Thyroid gland (tissue), 4 donors: ENCODE measurements around the gene PHLPP2. TPM values are rescaled to one million over a fixed set of nuclear protein-coding genes. Genes with fewer than 3 reads are reported as not detected.

Experiments
- DNase-seq, 2 donors: peaks; one replicate each; pipeline ENCODE4 v3.0.0-alpha.2; 2019
- H3K27ac ChIP-seq, 3 donors: fragments of 200-600 bp; sonication (generic); 1 replicate in 2 of 3; 2 replicates in 1 of 3; pipeline ENCODE4 v1.5.1; 2016 to 2019; ENCODE audit warnings: mild to moderate bottlenecking in 1 of 3, moderate library complexity in 1 of 3
- H3K27me3 ChIP-seq: fragments of 200-600 bp; sonication (generic); one replicate; pipeline ENCODE4 v1.5.1; 2019
- H3K36me3 ChIP-seq, 2 donors: fragments of 200-600 bp; sonication (generic); one replicate each; pipeline ENCODE4 v1.5.1; 2016 to 2019
- H3K4me1 ChIP-seq, 2 donors: fragments of 200-600 bp; sonication (generic); one replicate each; pipeline ENCODE4 v1.5.1; 2017 to 2019
- H3K4me3 ChIP-seq, 3 donors: fragments of 200-600 bp; sonication (generic); replicated peaks in 1 of 3; 1 replicate in 2 of 3; 2 replicates in 1 of 3; pipeline ENCODE4 v1.5.1; 2016; ENCODE audit warnings: mild to moderate bottlenecking in 1 of 3
- H3K9me3 ChIP-seq: fragments of 200-600 bp; sonication (generic); one replicate; pipeline ENCODE4 v1.5.1; 2017
- CTCF ChIP-seq, 6 experiments: fragments of 200-600 bp in 3 of 6; fragments of 450-650 bp in 3 of 6; sonication (generic) in 3 of 6; IDR thresholded peaks; one replicate each; pipeline ENCODE4 v1.5.1; 2016 to 2019; ENCODE audit warnings: antibody characterized with exemption in 6 of 6, mild to moderate bottlenecking in 2 of 6, inconsistent platforms in 1 of 6, moderate library complexity in 1 of 6
- POLR2A ChIP-seq, 2 donors: fragments of 450-650 bp; IDR thresholded peaks; one replicate each; pipeline ENCODE4 v1.6.1; 2017; ENCODE audit warnings: antibody characterized with exemption in 2 of 2, mild to moderate bottlenecking in 2 of 2, moderate library complexity in 1 of 2
- WGBS, 2 donors: methylation state at CpG; one replicate each; pipeline ENCODE4 v1.1.5; 2017; 5-methylcytosine and 5-hydroxymethylcytosine counted together
- intact Hi-C: fragments of 100-400 bp; cut with DNase I; formaldehyde crosslinking; loops from one replicate; pipeline ENCODE4 v1.15.1; 2023
- total RNA-seq, 4 donors: library from RNA; depleted of rRNA; stranded (reverse); fragments of >200 nt; gene quantifications; one replicate each; pipeline ENCODE4 v1.2.3, GENCODE V29; 2016

Gene PHLPP2
- total RNA-seq, 4 donors from 2014 or later, result 17.7 to 36.9 (median 21.8) TPM

GRCh38 chr16:71707199-71707598 is 17.3 kb downstream of the PHLPP2 start:
- WGBS, 2 donors, result 95% methylated on average over 7 of the region's 7 CpGs
- intact Hi-C loops, result no loop called here
- no peak for DNase-seq
- H3K27me3 ChIP-seq, result no peaks in the 10 kb centered on the region
- no peak overlapping the region for H3K27ac ChIP-seq
- H3K36me3 ChIP-seq, result no peaks in the 10 kb centered on the region
- peaks cover 4 to 10% of the 10 kb centered on the region in 2 donors for H3K4me1 ChIP-seq
- TF ChIP-seq POLR2A (IDR thresholded peaks at IDR 0.05) (no peak), CTCF (IDR thresholded peaks at IDR 0.05) (no peak)
- no peaks in the 10 kb centered on the region for H3K9me3 ChIP-seq
- no peak overlapping the region for H3K4me3 ChIP-seq

- no peaks in the 10 kb centered on the region for H3K36me3 ChIP-seq
- no peak overlapping the region for H3K4me3 ChIP-seq
- intact Hi-C loops, result no loop called here
- peaks cover 4 to 10% of the 10 kb centered on the region in 2 donors for H3K4me1 ChIP-seq
- no peak overlapping the region for H3K27ac ChIP-seq
- WGBS, 2 donors, result 96 to 98% methylated on average over 2 of the region's 2 CpGs
- DNase-seq, result no peak
- TF ChIP-seq POLR2A (IDR thresholded peaks at IDR 0.05) (no peak), CTCF (IDR thresholded peaks at IDR 0.05) (no peak)
- H3K27me3 ChIP-seq, result no peaks in the 10 kb centered on the region
- no peaks in the 10 kb centered on the region for H3K9me3 ChIP-seq
These were observed 18.5 kb downstream of the PHLPP2 start for GRCh38 chr16:71706046-71706445.

- intact Hi-C loops, result no loop called here
- no peak for DNase-seq
- no peak overlapping the region for H3K27ac ChIP-seq
- no peak overlapping the region for H3K4me3 ChIP-seq
- no peaks in the 10 kb centered on the region for H3K4me1 ChIP-seq
- H3K27me3 ChIP-seq, result no peaks in the 10 kb centered on the region
- WGBS, 2 donors, result 89 to 91% methylated on average over 1 of the region's 1 CpG
- H3K9me3 ChIP-seq, result no peaks in the 10 kb centered on the region
- H3K36me3 ChIP-seq, result no peaks in the 10 kb centered on the region
- TF ChIP-seq POLR2A (IDR thresholded peaks at IDR 0.05) (no peak), CTCF (IDR thresholded peaks at IDR 0.05) (no peak)
These were observed 21.2 kb downstream of the PHLPP2 start for GRCh38 chr16:71703333-71703732.

- TF ChIP-seq POLR2A (IDR thresholded peaks at IDR 0.05) (no peak), CTCF (IDR thresholded peaks at IDR 0.05) (no peak)
These were observed 23.7 kb downstream of the PHLPP2 start for GRCh38 chr16:71700831-71701230.

GRCh38 chr16:71698491-71698890 is 26.0 kb downstream of the PHLPP2 start:
- H3K36me3 ChIP-seq, result no peaks in the 10 kb centered on the region
- no peak overlapping the region for H3K27ac ChIP-seq
- no peak overlapping the region for H3K4me3 ChIP-seq
- WGBS, 2 donors, result 94 to 96% methylated on average over 3 of the region's 3 CpGs
- no peak for TF ChIP-seq POLR2A (IDR thresholded peaks at IDR 0.05)
- no peak for TF ChIP-seq CTCF (IDR thresholded peaks at IDR 0.05)
- no peaks in the 10 kb centered on the region for H3K27me3 ChIP-seq
- H3K4me1 ChIP-seq, result no peaks in the 10 kb centered on the region
- no peak for DNase-seq
- H3K9me3 ChIP-seq, result no peaks in the 10 kb centered on the region
- intact Hi-C loops, result no loop called here

More at GRCh38 chr16:71700831-71701230, 23.7 kb downstream of the PHLPP2 start:
- DNase-seq, result no peak
- H3K27ac ChIP-seq, result no peak overlapping the region
- intact Hi-C loops, result no loop called here
- no peaks in the 10 kb centered on the region for H3K4me1 ChIP-seq
- no peaks in the 10 kb centered on the region for H3K36me3 ChIP-seq
- 87 to 97% methylated on average over 4 of the region's 4 CpGs for WGBS, 2 donors
- no peaks in the 10 kb centered on the region for H3K27me3 ChIP-seq
- no peak overlapping the region for H3K4me3 ChIP-seq
- no peaks in the 10 kb centered on the region for H3K9me3 ChIP-seq
